Measurements from ENCODE around the gene DOK4.
"Not testable (repeated sequence)": the region's sequence is repeated elsewhere in the genome, so short reads cannot be mapped to it uniquely, and the experiment has no call there.

Gene DOK4

DNA sequence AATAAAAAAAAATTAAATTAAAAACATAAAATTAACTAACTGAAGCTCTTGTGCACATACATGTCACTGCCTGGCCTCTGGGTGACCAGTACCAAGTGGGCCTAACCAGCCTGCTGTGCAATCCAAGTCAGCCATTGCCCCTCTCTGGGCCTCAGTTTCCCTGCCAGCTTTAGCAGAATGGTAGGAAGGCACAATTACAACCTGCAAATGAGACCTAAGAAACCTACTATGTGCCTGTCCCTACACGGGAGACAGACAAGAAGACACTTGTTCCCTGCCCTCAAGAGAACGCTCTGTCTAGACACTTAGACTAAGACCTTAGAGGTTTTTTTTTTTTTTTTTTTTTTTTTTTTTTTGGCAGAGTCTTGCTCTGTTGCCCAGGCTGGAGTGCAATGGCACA is 40.8 kb downstream of the DOK4 start:
- no peak for DNase-seq (ENCODE audit: low spot score)

DNA sequence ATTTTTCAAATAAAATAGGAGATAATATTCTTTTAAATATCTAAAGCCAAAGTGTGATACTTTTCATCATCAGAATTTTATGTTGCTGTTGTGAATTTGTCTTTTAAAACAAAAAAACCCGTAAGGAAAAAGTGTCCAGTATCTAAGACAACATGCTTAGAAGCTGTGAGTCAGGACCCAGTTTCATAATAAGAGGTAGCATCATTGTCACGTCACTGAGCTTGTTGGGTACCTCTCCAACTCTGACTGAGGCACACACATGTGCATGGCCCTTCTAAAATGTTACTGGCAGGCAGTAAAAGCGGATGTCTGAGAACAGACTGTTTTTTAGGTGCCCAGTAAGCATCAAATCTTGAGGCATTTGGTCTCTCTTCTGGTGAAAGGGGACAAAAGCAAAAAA is 41.6 kb downstream of the DOK4 start:
- DNase-seq (ENCODE audit: low spot score) = no peak

DNA sequence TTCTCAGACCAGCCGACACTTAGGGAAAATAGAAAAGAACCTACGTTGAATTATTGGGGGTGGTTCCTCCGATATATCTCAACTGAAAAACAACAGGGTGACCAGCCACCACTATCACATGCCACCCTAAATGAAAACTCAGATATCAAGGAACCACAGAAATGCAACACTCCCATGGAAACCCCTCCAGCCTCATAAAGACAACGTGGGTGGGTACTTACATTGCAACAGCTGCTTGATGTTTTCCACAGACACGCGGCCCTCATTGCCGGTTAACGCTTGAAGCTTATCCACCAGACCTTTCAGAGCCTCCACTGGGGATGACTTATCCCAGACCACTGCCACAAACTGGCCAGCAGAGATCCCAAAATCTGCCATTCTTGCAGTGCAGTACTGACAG is 45.7 kb downstream of the DOK4 start:
- not testable (repeated sequence) for DNase-seq (ENCODE audit: low spot score)

DNA sequence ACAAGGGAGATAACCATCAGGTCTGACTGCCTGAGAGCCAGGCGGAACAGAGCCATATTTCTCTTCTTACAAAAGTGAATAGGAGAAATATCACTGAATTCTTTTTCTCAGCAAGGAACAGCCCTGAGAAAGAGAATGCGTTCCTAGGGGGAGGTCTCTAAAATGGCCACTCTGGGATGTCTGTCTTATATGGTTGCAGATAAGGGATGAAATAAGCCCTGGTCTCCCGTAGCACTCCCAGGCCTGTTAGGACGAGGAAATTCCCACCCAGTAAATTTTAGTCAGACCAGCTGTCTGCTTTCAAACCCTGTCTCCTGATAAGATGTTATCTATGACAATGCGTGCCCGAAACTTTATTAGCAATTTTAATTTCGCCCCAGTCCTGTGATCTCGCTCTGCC is 46.3 kb downstream of the DOK4 start:
- DNase-seq (ENCODE audit: low spot score) = not testable (repeated sequence)

DNA sequence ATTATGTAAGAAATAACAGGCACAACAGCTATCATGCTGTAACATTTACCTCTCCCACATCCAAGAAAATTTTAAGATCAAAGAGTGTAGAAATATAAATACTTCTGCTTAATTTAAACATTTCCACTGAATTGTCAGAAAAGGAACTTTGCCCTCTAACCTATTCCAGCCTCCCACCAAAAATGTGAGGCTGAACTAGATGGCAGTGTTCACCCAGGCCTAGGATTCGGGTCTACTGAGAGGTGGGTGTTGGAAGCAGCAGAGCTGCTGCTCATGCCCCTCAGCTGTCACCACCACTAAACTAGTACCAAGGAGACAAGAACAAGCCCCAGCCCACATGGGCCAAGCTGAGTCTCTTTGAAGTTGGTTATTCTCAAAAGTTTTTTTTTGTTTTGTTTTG is 50.5 kb downstream of the DOK4 start:
- no peak for DNase-seq (ENCODE audit: low spot score)

DNA sequence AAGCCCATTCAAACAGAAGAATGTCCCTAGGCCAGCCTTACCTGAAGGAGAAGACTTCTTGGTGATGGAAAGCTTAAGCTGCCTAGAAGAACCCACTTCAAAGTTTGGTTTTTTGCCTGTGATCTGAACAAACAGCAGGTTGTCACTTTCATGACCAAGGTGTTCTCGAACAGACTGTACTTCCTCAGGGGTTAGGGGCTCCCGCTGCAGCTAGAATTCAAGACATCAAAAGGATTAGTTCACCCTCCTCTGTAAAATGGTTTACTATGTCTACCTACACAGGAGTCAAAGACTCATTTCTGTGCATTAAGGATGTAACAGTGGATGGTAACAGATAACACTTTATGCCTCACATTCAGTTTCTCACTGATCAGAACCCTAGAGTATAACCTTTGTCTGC is 52.3 kb downstream of the DOK4 start:
- no peak for DNase-seq (ENCODE audit: low spot score)

DNA sequence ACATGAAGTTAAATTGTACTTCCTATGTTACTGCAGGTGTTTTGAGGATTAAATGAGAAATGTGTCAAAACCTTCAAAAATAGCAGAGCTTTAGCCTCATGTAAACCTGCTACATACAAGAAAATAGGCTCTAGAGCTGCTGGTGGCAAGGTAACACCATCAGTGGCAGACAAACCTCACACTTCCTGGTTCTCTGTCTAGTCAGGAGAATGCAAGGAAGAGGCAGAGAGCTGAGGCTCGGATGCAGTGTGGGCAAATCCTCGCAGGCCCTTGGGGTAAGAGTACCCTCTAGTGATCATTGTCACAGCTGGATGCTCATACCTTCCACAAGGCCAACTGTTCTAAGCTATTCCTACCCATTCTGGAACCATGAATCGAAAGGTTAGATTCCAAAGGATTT is 53.3 kb downstream of the DOK4 start:
- no peak for DNase-seq (ENCODE audit: low spot score)

DNA sequence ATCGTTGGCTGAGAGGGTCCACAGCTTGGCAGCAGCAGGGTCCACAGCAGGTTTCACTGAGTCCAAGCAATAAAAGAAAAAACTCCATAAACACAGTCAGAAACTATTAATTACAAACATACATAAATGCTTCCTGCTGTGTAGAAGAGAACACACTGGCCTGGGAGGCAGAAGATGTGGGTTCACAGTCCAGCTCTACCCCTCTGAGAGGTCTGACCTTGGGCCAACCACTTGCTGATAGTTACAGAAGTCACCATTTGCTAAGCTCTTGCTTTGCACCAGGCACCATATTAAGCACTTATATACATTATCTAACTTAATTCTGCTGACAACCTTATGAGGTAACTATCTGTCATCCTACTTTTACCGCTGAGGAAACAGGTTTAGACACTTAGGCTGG is 53.8 kb downstream of the DOK4 start:
- DNase-seq (ENCODE audit: low spot score) = no peak

DNA sequence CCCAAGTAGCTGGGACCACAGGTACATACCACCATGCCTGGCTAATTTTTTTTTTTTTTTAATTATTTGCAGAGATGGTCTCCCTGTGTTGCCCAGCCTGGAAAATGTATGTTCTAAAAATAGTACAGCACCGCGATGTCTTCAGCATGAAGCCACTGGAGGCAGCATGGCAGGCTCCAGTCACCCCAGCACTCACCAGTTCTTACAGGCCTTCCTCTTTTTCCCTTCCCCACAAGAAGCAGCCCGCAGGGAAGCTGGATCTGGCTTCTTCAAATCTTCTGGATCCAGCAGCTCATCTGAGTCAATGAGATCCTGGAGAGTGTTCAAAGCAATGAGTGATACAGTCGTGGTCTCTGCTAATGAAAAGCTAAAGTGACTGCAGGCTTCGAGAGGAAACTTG is 55.3 kb downstream of the DOK4 start:
- no peak for DNase-seq (ENCODE audit: low spot score)

DNA sequence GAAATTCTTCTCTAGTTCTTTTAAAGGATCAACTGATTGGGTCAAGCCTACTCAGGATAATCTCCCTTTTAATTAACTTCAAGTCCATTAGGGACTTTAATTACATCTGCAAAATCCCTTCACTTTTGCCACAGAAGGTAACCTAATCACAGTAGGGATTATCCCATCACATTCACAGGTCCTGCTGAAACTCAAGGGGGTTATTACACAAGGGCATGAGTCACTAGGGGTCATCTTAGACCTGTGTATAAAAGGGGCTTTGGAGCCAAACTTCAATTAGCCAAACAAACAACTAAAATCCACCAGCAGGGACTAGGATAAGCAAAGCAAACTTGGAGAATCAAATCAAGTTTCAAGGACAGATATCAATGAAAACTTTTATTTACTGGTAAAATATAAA is 58.5 kb downstream of the DOK4 start:
- no peak for DNase-seq (ENCODE audit: low spot score)

DNA sequence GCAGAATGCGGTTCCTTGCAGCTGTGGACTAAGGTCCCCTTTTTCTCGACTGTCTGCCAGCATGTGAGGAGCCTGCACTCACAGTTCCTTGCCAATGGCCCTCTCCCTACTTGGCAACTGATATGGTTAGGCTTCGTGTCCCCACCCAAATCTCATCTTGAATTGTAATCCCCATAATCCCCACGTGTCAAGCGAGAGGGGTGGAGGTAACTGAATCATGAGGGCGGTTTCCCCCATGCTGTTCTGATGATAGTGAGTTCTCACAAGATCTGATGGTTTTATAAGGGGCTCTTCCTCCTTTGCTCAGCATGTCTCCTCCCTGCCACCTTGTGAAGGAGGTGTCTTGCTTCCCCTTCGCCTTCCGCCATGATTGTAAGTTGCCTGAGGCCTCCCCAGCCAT is 59.0 kb downstream of the DOK4 start:
- no peak for DNase-seq (ENCODE audit: low spot score)

DNA sequence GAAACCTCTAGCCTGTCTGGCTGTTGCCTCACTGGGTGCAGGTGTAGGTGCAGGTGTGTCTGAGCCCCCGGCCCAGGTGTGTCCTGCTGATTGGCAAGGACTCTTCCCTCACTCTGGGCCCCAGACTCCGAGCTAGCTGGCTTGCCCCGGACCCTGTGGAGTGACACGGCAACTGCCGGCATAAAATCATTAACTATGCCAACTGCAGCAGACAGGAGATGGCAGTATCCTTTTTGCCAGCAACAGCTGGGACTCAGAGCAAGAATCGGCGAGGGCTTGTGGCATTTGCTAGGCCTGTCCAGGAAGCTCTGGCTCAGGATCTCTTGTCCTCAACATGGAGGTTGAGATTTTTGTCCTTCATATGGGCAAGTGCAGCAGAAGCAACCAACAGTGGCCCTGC is 59.9 kb downstream of the DOK4 start:
- no peak for DNase-seq (ENCODE audit: low spot score)

DNA sequence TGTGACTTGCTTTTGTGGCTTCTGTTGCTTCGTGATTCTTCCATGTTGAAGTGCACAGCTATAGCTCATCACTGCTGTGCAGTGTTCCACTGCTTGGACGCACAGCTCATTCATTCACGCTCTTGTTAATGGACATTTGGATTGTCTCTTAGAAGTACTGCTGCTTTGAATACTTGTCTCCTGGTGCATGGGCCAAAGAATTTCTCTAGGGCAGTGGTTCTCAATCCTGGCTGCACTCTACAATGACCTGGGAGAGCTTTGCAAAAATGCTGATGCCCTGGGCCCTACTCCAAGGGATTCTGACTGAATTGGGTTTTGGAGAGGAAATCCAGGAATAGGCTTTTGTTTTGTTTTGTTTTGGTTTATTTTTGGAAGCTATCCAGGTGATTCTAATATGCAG is 61.7 kb downstream of the DOK4 start:
- DNase-seq (ENCODE audit: low spot score) = no peak

DNA sequence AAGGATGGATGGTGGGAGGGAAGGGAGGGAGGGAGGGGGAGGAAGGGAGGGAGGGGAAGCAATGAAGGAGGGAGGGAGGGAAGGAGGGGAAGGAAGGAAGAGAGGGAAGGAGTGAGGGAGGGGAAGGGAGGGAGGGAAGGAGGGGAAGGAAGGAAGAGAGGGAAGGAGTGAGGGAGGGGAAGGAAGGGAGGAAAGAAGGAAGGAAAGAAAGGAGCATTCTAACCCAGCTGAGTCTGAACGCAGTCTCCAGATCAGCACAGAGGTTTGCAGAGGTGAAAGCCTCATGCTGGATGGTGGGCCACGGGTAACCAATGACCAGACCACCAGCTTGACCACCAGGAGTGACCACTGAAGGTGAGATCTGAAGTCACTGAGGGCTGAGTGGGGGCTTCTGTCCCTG is 63.1 kb downstream of the DOK4 start:
- DNase-seq (ENCODE audit: low spot score) = no peak

DNA sequence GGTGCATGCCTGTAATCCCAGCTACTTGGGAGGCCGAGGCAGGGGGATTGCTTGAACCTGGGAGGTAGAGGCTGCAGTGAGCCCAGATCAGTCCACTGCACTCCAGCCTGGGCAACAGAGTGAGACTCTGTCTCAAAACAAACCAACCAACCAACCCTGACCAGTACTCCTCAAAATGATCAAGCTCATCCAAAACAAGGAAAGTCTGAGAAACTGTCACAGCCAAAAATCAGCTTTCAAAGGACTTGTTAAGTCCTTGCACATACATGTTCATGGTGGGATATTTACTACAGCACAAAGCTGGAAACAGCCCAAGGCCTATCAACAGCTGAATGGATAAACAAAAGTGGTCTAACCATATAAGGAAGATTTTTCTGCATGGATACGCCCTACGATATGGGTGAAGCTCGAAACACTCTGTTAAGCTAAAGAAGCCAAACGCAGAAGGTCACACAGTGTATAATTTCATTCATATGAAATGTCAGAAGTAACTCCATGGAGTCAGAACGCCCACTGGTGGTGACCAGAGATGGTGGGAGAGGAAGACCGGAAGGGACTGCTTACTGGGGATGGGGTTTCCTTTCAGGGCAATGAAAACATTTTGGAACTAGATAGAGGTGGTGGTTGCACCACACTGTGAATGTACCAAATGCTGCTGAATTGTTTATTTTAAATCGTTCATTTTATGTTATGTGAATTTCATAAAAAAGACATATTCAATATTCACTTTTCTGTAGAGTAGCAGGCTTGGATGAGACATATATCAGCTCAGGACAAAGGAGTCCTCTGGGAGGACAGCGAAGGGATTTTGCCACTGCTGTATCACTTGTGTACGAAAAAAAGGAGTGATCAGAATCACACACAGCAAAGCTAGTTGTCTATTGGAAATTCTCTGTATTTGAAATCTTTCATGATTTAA is 64.0 kb downstream of the DOK4 start:
- peak; percentile 35 for DNase-seq (ENCODE audit: low spot score)
